ENCODE results near the gene GPR158. TPM values are rescaled to one million over a fixed set of nuclear protein-coding genes. Genes with fewer than 3 reads are reported as not detected.

The GPR158 gene
- total and polyA plus RNA-seq, 2 of the 8 experiments (the other 6 are each of a cell fraction or from before 2014, with no cell fraction given): 0.14 to 0.78 TPM

- ChIA-PET CTCF (ENCODE audit: partially characterized antibody) (interaction anchor here (0.6 kb wide), 1 partner anchor 1142 kb away, joined by 3 read pairs; no protein-coding TSS in a partner anchor), POLR2A (ENCODE audit: partially characterized antibody) (no interaction called here)
- Histone ChIP-seq H3K14ac (ENCODE audit: insufficient read length) (no peak overlapping the region), H2BK12ac (ENCODE audit: low read depth, low read length) (no peak overlapping the region), H3K36me3 (ENCODE audit: control insufficient read depth in 2 of 4, insufficient read depth in 4 of 4, low read length in 3 of 4) (no peaks in the 10 kb centered on the region), H3K79me2 (ENCODE audit: control insufficient read depth in 1 of 2, insufficient read depth in 2 of 2, low read length in 2 of 2) (no peaks in the 10 kb centered on the region), H3K18ac (ENCODE audit: extremely low read depth, low read length) (no peak overlapping the region), H3K9ac (replicated peaks in 1 of 4; ENCODE audit: extremely low read depth in 1 of 4, low read depth in 3 of 4, low read length in 3 of 4) (no peak overlapping the region), H4K8ac (ENCODE audit: extremely low read depth, insufficient read depth, low read length) (no peak overlapping the region), H2AK5ac (ENCODE audit: low read depth, low read length) (no peak overlapping the region), H3K4me2 (ENCODE audit: insufficient read depth in 1 of 2, low read depth in 2 of 2, low read length in 2 of 2) (no peak overlapping the region), H3K4ac (replicated peaks; ENCODE audit: insufficient read length, low read depth, low read length) (no peak overlapping the region), H2BK120ac (replicated peaks; ENCODE audit: low read depth, low read length) (no peak overlapping the region), H3K4me3 (ENCODE audit: extremely low read depth in 1 of 4, insufficient read depth in 2 of 4, low read depth in 3 of 4, low read length in 4 of 4) (no peak overlapping the region), H3K23me2 (ENCODE audit: low read depth, low read length) (no peaks in the 10 kb centered on the region; the same call in 1 of the 2 replicates), H4K5ac (ENCODE audit: insufficient read length, low read depth, low read length) (no peak overlapping the region), H2AFZ (ENCODE audit: low read length) (no peak overlapping the region), H3K79me1 (ENCODE audit: low read depth, low read length) (no peaks in the 10 kb centered on the region), H4K20me1 (replicated peaks in 1 of 2; ENCODE audit: control insufficient read depth in 1 of 2, insufficient read depth in 2 of 2, low read length in 2 of 2) (no peaks in the 10 kb centered on the region), H2BK20ac (ENCODE audit: low read length) (no peak overlapping the region), H3K4me1 (replicated peaks in 1 of 4; ENCODE audit: control insufficient read depth in 3 of 4, insufficient read depth in 4 of 4, low read length in 3 of 4) (no peaks in the 10 kb centered on the region), H3K56ac (replicated peaks; ENCODE audit: insufficient read length, low read depth, low read length) (no peak overlapping the region), H3K23ac (ENCODE audit: insufficient read length) (no peak overlapping the region), H4K91ac (replicated peaks; ENCODE audit: insufficient read length, low read length) (no peak overlapping the region), H3K27me3 (replicated peaks in 1 of 4; ENCODE audit: control insufficient read depth in 3 of 4, extremely low read depth in 1 of 4, insufficient read depth in 3 of 4, low read length in 3 of 4) (no peaks in the 10 kb centered on the region), H3K9me3 (ENCODE audit: insufficient read depth in 2 of 2, low read depth in 1 of 2, low read length in 1 of 2) (peaks cover 17 to 18% of the 10 kb centered on the region in 2 experiments), H2BK5ac (ENCODE audit: low read depth, low read length) (no peak overlapping the region), H3K27ac (ENCODE audit: low read depth, low read length) (no peak overlapping the region), H2BK15ac (ENCODE audit: low read length) (no peak overlapping the region)
- FAIRE-seq (no peak), DNase-seq (ENCODE audit: low read depth in 1 of 2, low spot score in 2 of 2) (no peak)
- WGBS, 2 experiments (ENCODE audit: extremely low coverage in 1 of 2, insufficient coverage in 1 of 2, insufficient read length in 1 of 2, insufficient replicate concordance in 2 of 2, low coverage in 1 of 2, low lambda C conversion rate in 2 of 2, missing lambda C conversion rate in 1 of 2): 82% methylated on average over 2 of the region's 2 CpGs; no CpG with 5 or more reads in 1 of the 2 experiments
- no peak for TF ChIP-seq SAP30 (IDR thresholded peaks at IDR 0.05; ENCODE audit: insufficient read depth, insufficient replicate concordance, low read length)
- TF ChIP-seq PHF8 (conservative IDR thresholded peaks at IDR 0.05; ENCODE audit: low read depth, low read length): no peak
- no peak for TF ChIP-seq TEAD4 (IDR thresholded peaks at IDR 0.05; ENCODE audit: low read depth, low read length)
- no peak for TF ChIP-seq CBX5 (IDR thresholded peaks at IDR 0.05; ENCODE audit: low read depth, low read length)
- no peak for TF ChIP-seq KDM5A (IDR thresholded peaks at IDR 0.05; ENCODE audit: low read length)
- TF ChIP-seq ASH2L (IDR thresholded peaks at IDR 0.05; ENCODE audit: low read length): no peak
- no peak for TF ChIP-seq ATF2 (IDR thresholded peaks at IDR 0.05; ENCODE audit: low read length)
- no peak for TF ChIP-seq SIX5 (IDR thresholded peaks at IDR 0.05; ENCODE audit: low read depth, low read length)
- no peak for TF ChIP-seq NANOG (IDR thresholded peaks at IDR 0.05; ENCODE audit: insufficient read depth, low read depth, low read length, poor library complexity, severe bottlenecking)
- TF ChIP-seq SP1 (IDR thresholded peaks at IDR 0.05; ENCODE audit: low read depth, low read length): no peak
- TF ChIP-seq KDM4A (IDR thresholded peaks at IDR 0.05; ENCODE audit: low read depth, low read length, severe bottlenecking): no peak
- TF ChIP-seq CTBP2 (IDR thresholded peaks at IDR 0.05; ENCODE audit: borderline replicate concordance, insufficient read depth, insufficient read length, low read length): no peak
- no peak for TF ChIP-seq POU5F1 (IDR thresholded peaks at IDR 0.05; ENCODE audit: low read depth, low read length)
Observed at GRCh38 chr10:25393621-25394020, 218.8 kb downstream of the GPR158 start.
